Measurements from ENCODE around the gene RHOB. TPM values are rescaled to one million over a fixed set of nuclear protein-coding genes. Genes with fewer than 3 reads are reported as not detected.

RHOB gene
- total and polyA plus RNA-seq, 12 donors: 105 to 337 (median 159) TPM

- peak overlapping the region; percentile 81 to 97 (median 93) for H3K4me3 ChIP-seq
- H3K4me1 ChIP-seq: peaks cover 12 to 44% (median 35%) of the 10 kb centered on the region in 9 donors
- ATAC-seq (peak in 6 of 8 donors; percentile 25 to 60 (median 44)), DNase-seq (peak; percentile 61 to 66)
- H3K36me3 ChIP-seq: peaks cover 0 to 25% (median 12%) of the 10 kb centered on the region in 9 donors
- peak overlapping the region; percentile 95 to 100 (median 99) for H3K27ac ChIP-seq
- intact Hi-C loops (cut with DNase I): loop anchor here in 6 of 10 donors (1.0 to 10.0 kb wide), 7 partner anchors 72 to 167 kb away; no protein-coding TSS in a partner anchor
- WGBS, 2 donors: 4 to 12% methylated on average over 6 of the region's 6 CpGs
- no peaks in the 10 kb centered on the region for H3K27me3 ChIP-seq
- TF ChIP-seq, protein P1, sequence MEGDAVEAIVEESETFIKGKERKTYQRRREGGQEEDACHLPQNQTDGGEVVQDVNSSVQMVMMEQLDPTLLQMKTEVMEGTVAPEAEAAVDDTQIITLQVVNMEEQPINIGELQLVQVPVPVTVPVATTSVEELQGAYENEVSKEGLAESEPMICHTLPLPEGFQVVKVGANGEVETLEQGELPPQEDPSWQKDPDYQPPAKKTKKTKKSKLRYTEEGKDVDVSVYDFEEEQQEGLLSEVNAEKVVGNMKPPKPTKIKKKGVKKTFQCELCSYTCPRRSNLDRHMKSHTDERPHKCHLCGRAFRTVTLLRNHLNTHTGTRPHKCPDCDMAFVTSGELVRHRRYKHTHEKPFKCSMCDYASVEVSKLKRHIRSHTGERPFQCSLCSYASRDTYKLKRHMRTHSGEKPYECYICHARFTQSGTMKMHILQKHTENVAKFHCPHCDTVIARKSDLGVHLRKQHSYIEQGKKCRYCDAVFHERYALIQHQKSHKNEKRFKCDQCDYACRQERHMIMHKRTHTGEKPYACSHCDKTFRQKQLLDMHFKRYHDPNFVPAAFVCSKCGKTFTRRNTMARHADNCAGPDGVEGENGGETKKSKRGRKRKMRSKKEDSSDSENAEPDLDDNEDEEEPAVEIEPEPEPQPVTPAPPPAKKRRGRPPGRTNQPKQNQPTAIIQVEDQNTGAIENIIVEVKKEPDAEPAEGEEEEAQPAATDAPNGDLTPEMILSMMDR (IDR thresholded peaks at IDR 0.05): no peak
- no peaks in the 10 kb centered on the region for H3K9me3 ChIP-seq
These were observed 3.5 kb downstream of the RHOB start for GRCh38 chr2:20450201-20450999.

DNA sequence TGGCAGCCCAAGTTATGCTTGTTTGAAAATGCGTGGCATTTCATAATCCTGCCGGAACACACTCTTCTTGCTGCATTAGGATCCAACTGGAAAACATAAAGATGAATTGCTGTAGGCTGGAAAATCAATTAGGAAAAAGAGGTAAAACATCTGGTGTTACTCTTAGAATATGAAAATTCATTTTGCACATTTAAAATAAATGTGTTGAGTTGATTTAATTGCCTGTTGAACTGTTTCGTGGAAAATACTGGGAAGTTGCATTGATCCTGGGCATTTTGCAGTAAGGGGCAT is 4.1 kb downstream of the RHOB start:
- H3K36me3 ChIP-seq: peaks cover 0 to 25% (median 12%) of the 10 kb centered on the region in 9 donors
- TF ChIP-seq, protein P1 (IDR thresholded peaks at IDR 0.05): no peak
- no peaks in the 10 kb centered on the region for H3K27me3 ChIP-seq
- peaks cover 12 to 43% (median 33%) of the 10 kb centered on the region in 9 donors for H3K4me1 ChIP-seq
- intact Hi-C loops (cut with DNase I): loop anchor here in 6 of 10 donors (1.0 to 10.0 kb wide), 7 partner anchors 71 to 166 kb away; no protein-coding TSS in a partner anchor
- ATAC-seq: no peak
- H3K27ac ChIP-seq: peak overlapping the region; percentile 95 to 100 (median 99)
- peak overlapping the region in 9 of 10 donors; percentile 81 to 97 (median 95) for H3K4me3 ChIP-seq
- 22% methylated on average over 3 of the region's 3 CpGs for WGBS, 2 donors
- H3K9me3 ChIP-seq: no peaks in the 10 kb centered on the region
- DNase-seq: no peak

DNA sequence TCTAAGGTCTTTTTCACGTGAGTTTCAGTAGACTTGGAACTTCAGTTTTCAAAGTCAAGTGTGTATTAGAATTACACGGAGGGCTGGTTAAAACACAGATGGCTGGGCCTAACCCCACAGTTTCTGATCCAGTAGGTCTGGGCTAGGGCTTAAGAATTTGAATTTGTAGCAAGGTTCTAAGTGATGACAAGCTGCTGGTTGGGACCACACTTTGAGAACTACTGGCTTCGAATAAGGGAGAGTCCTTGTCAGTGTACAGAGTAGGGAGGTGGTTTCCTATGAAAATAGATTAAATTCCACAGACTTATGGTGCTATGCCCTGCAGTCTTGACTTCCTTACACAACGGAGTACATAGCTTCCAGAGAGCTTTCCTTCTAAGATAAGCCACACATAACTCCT is 4.5 kb downstream of the RHOB start:
- Histone ChIP-seq H3K4me1 (peaks cover 12 to 42% (median 33%) of the 10 kb centered on the region in 9 donors), H3K27ac (peak overlapping the region; percentile 95 to 100 (median 99)), H3K36me3 (peaks cover 0 to 25% (median 12%) of the 10 kb centered on the region in 9 donors), H3K27me3 (no peaks in the 10 kb centered on the region), H3K4me3 (peak overlapping the region in 6 of 10 donors; percentile 82 to 96 (median 92)), H3K9me3 (no peaks in the 10 kb centered on the region)
- TF ChIP-seq, protein P1 (IDR thresholded peaks at IDR 0.05): no peak
- ATAC-seq (no peak), DNase-seq (no peak)
- intact Hi-C loops (cut with DNase I): loop anchor here in 5 of 10 donors (2.0 to 10.0 kb wide), 5 partner anchors 71 to 147 kb away; no protein-coding TSS in a partner anchor
- 29 to 43% methylated on average over 4 of the region's 4 CpGs for WGBS, 2 donors

- Histone ChIP-seq H3K9me3 (no peaks in the 10 kb centered on the region), H3K4me3 (no peak overlapping the region), H3K4me1 (peaks cover 12 to 42% (median 33%) of the 10 kb centered on the region in 9 donors), H3K27ac (peak overlapping the region; percentile 95 to 100 (median 99)), H3K27me3 (no peaks in the 10 kb centered on the region), H3K36me3 (peaks cover 0 to 25% (median 12%) of the 10 kb centered on the region in 9 donors)
- TF ChIP-seq, protein P1 (IDR thresholded peaks at IDR 0.05): no peak
- 83 to 85% methylated on average over 7 of the region's 7 CpGs for WGBS, 2 donors
- ATAC-seq: no peak
- intact Hi-C loops (cut with DNase I): loop anchor here in 6 of 10 donors (2.0 to 10.0 kb wide), 6 partner anchors 70 to 147 kb away; no protein-coding TSS in a partner anchor
- no peak for DNase-seq
These were observed 5.1 kb downstream of the RHOB start for GRCh38 chr2:20451761-20452499.

Data from heart right ventricle (tissue), 16 donors.